Right ventricle myocardium inferior (tissue), 1 donor: ENCODE results near the gene KIFC1. TPM values are rescaled to one million over a fixed set of nuclear protein-coding genes. Genes with fewer than 3 reads are reported as not detected.

ENCODE experiments used
- ATAC-seq: fragments of 200-7000 bp; cut with Tn5 transposase; one replicate; pipeline ENCODE4 v1.9.1; 2020; ENCODE audit warnings: mild to moderate bottlenecking, moderate library complexity
- DNase-seq: peaks from one replicate; pipeline ENCODE4 v3.0.0; 2021; ENCODE audit errors: missing footprints
- intact Hi-C: fragments of 100-400 bp; cut with DNase I; formaldehyde crosslinking; loops from one replicate; pipeline ENCODE4 v1.11.0; 2022
- total RNA-seq: library from RNA; stranded (reverse); fragmentation: NEBNext Ultra II Directional; extraction: Animal tissue kit (Norgen Biotek cat#: 25700); gene quantifications from one replicate; pipeline ENCODE4 v1.2.1, GENCODE V29; 2021
- donor health status: DM: no; HTN: yes; CAD: no; lungs with severe emphysema.

KIFC1 gene
- total RNA-seq, 1 donor from 2014 or later = 1.3 TPM

DNA sequence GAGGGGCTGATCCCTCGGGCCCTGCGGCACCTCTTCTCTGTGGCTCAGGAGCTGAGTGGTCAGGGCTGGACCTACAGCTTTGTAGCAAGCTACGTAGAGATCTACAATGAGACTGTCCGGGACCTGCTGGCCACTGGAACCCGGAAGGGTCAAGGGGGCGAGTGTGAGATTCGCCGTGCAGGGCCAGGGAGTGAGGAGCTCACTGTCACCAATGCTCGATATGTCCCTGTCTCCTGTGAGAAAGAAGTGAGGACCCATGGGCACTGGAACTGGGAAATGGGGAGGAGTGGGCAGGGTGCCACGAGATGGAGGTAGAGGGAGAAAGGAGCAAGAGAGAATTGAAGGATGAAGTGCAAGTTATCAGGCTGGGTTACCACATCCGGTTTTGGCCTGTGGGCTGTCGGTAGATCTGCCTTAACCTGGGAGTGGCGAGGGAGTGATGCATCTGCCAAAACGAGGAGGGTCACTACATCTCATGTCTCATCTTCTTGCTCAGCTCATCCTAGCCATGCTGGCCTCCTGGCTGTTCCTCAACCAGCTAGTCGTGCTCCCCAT lies 13.8 kb downstream of the KIFC1 start:
- intact Hi-C loops = no loop called here
- no peak for DNase-seq
- ATAC-seq = no peak

DNA sequence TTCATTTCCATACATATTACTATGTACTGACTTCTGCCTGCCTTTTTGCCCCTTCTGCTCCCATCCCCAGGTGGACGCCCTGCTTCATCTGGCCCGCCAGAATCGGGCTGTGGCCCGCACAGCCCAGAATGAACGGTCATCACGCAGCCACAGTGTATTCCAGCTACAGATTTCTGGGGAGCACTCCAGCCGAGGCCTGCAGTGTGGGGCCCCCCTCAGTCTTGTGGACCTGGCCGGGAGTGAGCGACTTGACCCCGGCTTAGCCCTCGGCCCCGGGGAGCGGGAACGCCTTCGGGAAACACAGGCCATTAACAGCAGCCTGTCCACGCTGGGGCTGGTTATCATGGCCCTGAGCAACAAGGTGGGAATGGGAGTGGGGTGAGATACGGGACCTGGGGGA lies 14.5 kb downstream of the KIFC1 start:
- intact Hi-C loops = no loop called here
- DNase-seq (no peak), ATAC-seq (no peak)

DNA sequence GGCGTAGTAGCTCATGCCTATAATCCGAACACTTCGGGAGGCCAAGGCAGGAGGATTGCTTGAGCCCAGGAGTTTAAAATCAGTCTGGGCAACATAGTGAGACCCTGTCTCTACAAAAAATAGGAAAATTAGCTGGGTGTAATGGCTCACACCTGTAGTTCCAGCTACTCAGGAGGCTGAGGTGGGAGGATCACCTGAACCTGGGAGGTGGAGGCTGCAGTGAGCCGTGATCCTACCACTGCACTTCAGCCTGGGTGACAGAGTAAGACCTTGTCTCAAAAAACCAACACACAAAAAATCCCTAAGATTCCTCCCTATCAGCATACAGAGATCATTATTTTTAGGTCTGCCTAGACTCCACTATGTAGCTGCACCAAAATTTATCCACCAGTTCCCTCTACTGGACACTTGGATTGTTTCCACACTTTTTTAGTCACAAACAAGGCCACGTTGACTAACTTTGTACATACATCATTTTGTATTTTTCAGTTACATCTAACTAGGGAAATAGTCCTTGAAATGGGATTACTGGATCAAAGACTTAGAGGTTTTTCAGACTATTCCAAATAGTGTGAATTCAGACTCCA lies 15.6 kb downstream of the KIFC1 start:
- DNase-seq (no peak), ATAC-seq (no peak)
- intact Hi-C loops = no loop called here

DNA sequence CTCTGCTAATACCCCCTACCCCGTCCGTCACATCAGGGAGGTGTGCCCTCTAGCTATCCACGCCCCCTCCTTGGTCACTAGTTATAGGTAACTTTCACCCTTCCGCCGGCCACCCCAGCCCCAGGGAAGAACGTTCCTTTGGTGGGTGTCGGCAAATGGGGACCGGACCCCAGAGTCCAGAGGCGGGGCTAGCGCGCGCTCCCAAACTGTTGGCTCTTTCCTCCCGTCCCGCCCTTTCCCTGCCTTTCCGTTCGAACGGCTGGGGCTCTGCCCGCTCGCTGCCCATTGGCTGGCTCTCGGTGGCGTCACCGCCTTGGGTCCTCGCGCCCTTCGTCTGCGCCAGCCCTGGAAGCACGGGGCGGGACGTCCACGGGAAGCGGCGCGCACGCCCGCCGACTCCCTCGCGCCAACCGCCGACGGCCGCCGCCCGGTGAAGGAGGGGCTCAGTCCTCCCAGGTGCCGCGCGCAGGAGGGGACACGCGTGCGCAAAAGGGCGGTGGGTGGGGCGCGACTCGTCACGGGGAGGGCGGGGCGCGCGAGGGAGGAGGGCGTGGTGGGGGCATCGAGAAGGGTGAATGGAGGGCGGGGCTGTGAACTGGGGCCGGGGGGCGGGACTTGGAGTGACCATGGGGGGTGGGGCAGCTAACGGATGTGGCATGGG lies 18.6 kb downstream of the KIFC1 start:
- intact Hi-C loops = loop anchor here (1.0 to 10.0 kb wide), 5 partner anchors 19 to 285 kb away; partner anchors contain the start of genes KIFC1, PFDN6, WDR46 and ZBTB22
- ATAC-seq = peak; percentile 92
- peak; percentile 99 for DNase-seq

DNA sequence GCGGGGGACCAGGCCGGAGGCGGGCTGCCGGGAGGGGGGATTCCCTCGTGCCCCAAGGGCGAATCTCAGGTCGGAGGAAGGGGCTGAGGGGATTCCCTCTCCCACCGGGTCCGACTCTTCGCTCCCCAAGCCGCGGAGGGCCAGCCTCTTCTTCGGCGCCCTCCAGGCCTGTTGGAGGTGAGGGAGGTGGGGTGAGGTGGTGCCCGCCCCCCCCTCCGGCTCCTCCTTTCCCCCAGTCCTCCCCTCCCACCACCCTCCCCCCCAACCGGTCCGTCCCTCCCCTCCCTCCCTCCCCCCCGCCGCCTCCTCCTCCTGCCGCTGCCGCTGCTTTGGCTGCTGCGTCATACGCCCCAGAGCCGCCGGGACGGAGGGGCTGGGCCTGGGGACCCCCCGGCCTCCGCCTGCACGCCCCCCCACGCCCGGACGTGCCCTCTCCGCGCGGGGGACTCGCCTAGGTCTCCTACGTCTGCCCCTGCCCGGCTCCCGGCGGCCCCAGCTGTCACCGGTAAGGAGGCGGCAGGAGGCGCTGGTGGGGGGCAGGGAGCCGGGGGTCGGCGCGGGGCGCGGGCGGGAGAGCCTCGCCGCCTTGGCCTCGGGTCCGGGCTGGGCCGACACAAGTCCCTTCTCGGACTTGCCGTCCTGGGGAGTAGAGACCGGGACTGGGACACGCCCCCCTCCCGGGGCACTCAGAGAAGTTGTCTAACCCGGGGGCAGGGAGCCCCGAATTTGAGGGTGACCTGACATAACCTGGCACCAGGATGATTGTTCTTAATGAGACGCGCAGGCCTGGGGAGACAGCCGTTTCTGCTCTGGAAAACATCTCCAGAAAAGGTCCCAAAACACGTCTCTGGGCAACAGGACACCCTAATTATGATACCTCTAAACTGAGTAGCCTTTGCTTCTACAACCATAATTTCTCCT lies 19.3 kb downstream of the KIFC1 start, which contains the start of gene PHF1:
Gene PHF1, plus strand, starts transcription at position 304 of the 921 bp plus-strand sequence. CDS start 1,250 bp downstream, outside the sequence.
- intact Hi-C loops = loop anchor here (1.0 to 10.0 kb wide), 5 partner anchors 20 to 284 kb away; partner anchors contain the start of genes KIFC1, PFDN6, WDR46 and ZBTB22
- ATAC-seq (peak; percentile 73), DNase-seq (peak; percentile 81)

DNA sequence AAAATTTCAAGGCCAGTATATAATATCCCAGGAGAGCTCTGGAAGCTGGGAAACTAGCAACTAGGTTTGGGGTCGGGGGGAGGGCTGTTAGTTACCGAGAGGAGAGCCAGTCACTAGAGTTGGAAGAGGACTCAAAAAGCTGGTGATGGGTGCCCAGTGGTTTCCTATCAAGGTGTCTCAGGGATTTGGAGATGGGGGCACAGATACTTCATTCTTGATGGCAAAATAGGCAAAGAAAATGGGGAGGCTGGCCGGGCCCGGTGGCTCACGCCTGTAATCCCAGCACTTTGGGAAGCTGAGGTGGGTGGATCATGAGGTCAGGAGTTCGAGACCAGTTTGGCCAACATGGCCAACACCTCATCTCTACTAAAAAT lies 20.0 kb downstream of the KIFC1 start:
- intact Hi-C loops = loop anchor here (10.0 kb wide), 2 partner anchors 127 to 283 kb away; partner anchors contain the start of genes PFDN6 and WDR46
- ATAC-seq (no peak), DNase-seq (no peak)

DNA sequence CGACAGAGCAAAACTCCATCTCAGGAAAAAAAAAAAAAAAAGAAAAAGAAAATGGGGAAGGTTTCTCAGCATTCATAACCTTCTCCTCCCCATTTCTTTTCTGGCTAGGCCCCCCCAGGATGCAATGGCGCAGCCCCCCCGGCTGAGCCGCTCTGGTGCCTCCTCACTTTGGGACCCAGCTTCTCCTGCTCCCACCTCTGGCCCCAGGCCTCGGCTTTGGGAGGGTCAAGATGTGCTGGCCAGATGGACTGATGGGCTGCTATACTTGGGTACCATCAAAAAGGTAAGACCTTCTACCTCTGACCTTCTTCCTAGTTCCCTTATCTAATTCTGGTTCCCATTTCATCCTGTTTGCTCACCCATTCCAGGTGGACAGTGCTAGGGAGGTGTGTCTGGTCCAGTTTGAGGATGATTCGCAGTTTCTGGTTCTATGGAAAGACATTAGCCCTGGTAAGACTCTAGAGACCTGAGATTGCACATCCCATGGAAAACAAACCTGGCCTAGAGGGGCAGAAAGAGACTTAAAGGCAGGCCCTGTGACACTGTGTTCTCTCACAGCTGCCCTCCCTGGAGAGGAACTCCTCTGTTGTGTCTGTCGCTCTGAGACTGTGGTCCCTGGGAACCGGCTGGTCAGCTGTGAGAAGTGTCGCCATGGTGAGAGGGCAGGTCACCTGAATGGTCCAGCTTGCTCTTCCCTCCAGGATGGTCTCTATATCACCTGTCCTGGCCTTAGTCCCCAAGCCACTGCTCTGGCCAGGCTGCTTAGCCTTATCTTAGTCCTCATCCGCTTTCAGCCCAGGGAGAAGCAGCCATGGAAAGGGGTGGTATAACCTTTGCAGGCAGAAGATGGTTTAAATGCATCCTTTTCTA lies 20.8 kb downstream of the KIFC1 start:
- no peak for DNase-seq
- intact Hi-C loops = loop anchor here (10.0 kb wide), 2 partner anchors 128 to 282 kb away; partner anchors contain the start of genes PFDN6 and WDR46
- ATAC-seq = no peak

DNA sequence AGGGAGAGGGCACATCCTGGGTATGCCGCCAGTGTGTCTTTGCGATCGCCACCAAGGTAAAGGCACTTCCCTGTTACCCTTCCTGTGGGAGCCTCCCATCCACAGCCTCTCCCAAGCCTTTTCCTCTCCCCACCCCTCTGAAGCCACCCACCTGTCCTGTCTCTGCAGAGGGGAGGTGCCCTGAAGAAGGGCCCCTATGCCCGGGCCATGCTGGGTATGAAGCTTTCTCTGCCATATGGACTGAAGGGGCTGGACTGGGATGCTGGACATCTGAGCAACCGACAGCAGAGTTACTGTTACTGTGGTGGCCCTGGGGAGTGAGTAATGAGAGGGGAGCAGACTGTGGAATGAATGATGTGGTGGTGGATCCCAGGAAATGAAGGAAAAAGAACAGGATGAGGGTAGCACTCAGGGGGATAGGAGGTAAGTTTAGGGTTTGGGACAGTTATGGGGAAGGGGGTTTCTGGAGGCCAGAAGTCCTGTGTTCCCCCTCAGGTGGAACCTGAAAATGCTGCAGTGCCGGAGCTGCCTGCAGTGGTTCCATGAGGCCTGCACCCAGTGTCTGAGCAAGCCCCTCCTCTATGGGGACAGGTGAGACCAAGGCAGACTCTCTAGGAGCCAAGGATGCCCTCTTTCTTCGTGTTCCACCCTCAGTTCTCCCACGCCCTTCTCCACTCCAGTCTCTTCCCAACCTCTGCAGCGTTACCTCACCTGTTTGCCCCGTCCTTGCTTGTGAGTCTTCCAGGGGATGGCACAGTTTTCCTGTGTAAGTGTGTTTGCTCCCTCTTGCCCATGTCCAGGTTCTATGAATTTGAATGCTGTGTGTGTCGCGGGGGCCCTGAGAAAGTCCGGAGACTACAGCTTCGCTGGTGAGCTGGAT lies 21.9 kb downstream of the KIFC1 start:
- intact Hi-C loops = loop anchor here (10.0 kb wide), 2 partner anchors 129 to 281 kb away; partner anchors contain the start of genes PFDN6 and WDR46
- ATAC-seq (no peak), DNase-seq (no peak)

DNA sequence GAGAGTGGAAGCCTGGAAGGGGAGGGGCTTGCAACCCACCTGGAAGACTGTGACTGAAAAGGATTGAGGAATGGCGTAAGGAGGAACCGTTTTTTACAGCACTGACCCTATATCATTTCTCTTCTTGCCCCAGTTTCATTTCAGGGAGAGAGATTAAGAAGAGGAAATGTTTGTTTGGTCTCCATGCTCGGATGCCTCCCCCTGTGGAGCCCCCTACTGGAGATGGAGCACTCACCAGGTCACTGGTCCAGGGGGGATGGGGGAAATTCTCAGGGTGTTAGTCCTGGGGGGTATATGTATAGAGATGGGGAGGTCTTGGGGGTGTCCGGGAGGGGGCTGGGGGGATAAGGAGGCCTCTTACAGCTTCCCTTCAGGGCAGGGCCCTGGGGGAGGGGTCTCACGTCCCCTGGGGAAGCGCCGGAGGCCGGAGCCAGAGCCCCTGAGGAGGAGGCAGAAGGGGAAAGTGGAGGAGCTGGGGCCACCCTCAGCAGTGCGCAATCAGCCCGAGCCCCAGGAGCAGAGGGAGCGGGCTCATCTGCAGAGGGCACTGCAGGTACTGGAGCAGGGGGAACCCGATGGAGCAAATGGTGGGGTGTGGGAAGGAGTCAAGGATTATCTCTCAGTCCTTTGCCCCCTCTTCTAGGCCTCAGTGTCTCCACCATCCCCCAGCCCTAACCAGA lies 23.1 kb downstream of the KIFC1 start:
- intact Hi-C loops = loop anchor here (10.0 kb wide), 2 partner anchors 130 to 280 kb away; partner anchors contain the start of genes PFDN6 and WDR46
- no peak for ATAC-seq
- DNase-seq = no peak

DNA sequence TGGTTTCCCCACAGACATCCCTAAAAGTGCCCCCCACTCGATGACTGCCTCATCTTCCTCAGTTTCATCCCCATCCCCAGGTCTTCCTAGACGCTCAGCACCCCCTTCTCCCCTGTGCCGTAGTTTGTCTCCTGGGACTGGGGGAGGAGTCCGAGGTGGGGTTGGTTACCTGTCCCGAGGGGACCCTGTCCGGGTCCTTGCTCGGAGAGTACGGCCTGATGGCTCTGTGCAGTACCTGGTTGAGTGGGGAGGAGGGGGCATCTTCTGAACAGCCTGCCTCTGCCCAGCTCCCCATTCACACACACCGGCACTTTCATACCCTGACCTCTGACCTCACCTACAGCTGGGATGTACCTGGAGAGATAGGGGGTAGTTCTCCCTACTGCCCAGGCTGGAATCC lies 24.2 kb downstream of the KIFC1 start:
- intact Hi-C loops = loop anchor here (10.0 kb wide), 2 partner anchors 131 to 279 kb away; partner anchors contain the start of genes PFDN6 and WDR46
- DNase-seq (no peak), ATAC-seq (no peak)

DNA sequence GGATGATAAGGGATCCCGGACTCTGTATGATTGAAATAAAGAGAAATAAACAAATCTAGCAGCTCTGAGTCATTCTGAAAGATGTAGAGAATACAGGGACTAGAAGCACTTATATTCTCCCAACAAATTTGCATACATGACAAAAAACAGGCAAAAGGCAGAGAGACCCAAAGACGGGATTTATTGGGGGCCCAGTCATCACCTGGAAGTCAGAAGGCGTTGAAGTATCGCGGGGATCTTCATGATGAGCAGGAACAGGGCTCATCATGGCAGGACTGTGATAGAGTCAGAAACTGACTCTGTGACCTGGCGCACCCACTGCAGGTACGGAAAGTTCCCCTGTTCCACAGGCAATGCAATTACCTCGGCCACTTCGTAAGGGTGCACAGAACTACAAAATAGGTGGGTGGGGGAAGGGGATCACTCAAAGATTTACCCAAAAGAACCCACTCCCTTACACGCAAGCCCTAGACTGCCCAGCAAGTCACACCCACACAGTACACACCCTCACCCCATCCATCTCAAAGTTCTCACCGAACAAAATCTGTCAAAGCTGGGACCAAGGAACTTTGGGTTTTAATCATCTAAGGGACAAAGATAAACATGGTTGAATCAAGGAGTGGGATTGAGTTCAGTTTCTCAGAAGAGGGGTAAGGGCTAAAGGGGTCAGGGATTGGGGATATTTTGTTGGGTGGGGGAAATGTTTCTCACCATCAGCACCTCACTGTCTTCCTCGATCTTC lies 24.9 kb downstream of the KIFC1 start:
- ATAC-seq (no peak), DNase-seq (no peak)
- intact Hi-C loops = loop anchor here (10.0 kb wide), 2 partner anchors 132 to 278 kb away; partner anchors contain the start of genes PFDN6 and WDR46

DNA sequence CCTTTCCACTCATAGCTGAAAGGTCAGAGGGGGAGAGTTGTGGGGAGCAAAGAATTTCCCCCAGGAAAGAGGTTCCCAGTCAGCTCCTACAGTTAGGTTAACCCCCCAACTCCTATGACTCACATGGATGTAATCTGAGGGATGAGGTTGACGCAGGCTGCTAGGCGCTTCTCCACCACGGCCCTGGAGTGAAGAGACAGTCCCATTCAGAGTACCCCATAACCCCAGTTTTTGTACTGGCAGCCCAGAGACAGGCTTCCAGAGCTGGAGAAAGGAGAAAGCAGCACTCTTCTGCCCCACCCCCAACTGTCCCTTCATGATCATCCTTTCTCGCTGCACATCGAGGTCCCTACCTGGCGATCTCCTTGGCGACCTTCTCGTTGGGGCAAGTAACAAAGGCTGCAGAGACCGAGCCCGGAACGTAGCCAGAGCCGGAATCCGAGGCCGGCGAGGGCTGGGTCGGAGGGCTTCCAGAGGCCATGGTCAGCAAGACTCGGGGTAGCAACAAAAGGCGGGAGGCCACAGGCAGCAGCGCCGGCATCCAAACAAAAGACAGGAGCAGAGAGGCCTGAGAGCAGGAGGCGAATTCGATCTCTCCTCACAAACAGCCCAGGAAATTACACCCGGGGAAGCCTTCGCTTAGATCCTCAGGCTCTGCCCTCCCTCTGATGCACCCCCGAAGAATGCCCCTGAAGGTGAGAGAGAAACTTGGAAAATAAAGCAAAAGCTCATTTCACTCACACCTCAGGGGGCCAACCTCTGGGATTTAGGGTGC lies 25.7 kb downstream of the KIFC1 start:
- DNase-seq (no peak), ATAC-seq (no peak)
- intact Hi-C loops = loop anchor here (10.0 kb wide), 2 partner anchors 133 to 277 kb away; partner anchors contain the start of genes PFDN6 and WDR46

DNA sequence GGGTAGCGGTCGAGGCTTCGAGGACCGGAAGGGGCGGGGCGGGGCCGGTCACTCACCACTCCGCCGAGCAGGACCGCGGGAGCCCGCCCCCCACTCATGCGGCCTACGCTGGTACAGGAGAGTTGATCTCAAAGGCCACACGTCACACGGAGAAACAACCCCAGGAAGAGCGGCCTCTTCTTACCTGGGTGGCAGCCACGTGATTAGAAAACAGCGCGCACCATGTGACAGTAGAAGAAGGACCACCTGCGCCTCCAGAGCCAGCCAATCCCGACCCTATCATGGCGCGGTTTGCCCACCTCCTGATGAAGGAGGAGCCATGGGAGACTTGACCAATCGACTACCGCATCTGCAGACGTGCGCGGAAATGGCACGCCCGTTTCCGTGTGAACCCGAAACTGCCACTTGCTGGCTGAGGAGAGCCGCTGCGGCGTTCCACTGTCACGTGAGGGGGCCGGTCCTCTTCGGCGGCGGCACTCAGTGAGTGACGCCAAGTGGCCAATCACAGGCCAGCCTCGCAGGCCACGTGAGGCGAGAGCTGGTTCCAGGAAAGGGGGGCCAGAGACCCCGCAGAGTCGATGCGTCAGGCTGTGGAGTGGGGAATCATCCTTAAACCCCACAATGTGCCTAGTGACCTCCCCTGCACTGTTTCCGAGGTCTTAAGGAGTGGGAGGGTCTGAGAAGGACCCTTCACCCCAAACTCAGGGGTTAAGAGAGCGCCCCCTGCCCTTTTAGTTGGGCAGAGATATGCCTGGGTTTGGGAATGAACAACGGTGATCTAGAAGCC lies 26.5 kb downstream of the KIFC1 start, which contains the start of gene CUTA:
Gene CUTA, minus strand, starts transcription at position 205 of the 787 bp plus-strand sequence. Its CDS starts 107 bp downstream, at position 98.
- peak; percentile 95 for ATAC-seq
- DNase-seq = peak; percentile 99
- intact Hi-C loops = loop anchor here (10.0 kb wide), 2 partner anchors 133 to 277 kb away; partner anchors contain the start of genes PFDN6 and WDR46
